GM21360 (cell line): ENCODE results near the gene DUSP2.

Experiments
- ATAC-seq: cut with Tn5 transposase; IDR thresholded peaks from one replicate; pipeline ENCODE4 v1.9.1; 2021; ENCODE audit warnings: mild to moderate bottlenecking, moderate library complexity; ENCODE audit not compliant: unreplicated experiment

The DUSP2 gene

DNA sequence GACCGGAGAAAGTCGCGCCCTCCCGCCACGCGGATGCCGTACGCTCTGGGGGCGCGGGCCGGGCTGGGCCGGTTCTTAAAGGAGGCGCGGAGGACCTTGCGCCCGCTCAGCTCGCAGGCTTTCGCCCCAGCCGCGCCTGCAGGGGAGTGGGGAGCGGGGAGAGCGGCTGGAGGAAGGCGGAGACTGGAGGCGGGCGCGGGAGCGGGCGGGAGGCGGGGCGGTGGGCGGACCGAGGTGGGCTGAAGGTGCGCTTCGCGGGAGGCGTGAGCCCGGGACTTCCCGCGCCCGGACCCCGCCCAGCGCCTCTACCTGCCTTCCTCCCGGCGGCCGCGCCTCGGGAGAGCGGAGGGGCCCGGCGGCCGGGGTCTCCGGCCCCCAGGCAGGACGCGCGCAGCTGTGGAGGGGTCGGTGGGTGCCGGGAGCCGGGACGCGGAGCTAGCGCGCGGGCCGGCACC lies 28.8 kb downstream of the DUSP2 start, which contains the start of gene ADRA2B:
TSS of gene ADRA2B (minus strand) at position 148 of the 455 bp plus-strand sequence. CDS start 422 bp downstream, outside the sequence.
- peak; percentile 45 for ATAC-seq

GRCh38 chr2:96115631-96116423 lies 29.4 kb downstream of the DUSP2 start:
- ATAC-seq, result no peak

DNA sequence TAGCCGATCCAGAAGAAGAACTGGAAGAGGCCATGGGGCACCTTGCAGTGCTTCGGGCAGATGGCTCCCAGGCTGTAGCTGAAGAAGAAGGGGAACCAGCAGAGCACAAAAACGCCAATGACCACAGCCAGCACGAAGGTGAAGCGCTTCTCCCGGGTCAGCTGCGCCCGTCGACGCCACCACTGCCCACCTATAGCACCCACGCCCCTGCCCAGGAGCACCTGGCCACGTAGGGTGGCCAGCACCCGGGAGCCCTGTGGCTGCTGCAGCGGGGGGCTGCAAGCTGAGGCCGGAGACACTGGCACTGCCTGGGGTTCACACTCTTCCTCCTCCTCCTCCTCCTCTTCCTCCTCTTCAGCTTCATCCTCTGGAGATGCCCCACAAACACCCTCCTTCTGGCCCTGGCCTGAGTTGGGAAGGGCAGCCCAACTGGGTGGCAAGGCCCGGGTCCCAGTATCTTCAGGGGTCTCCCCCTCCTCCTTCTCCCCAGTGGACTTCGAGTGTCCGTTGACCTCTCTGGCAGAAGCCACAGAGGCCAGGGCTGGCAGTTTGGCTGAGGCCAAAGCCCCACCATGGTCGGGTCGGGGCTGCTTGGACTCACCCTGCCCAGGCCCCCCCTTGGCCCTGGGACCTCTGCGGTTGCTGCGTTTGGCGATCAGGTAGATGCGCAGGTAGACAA lies 30.2 kb downstream of the DUSP2 start:
- no peak for ATAC-seq

- ATAC-seq, result no peak
Observed at GRCh38 chr2:96114546-96114902, 30.7 kb downstream of the DUSP2 start.

- ATAC-seq, result no peak
Observed at GRCh38 chr2:96113951-96114350, 31.3 kb downstream of the DUSP2 start.

- ATAC-seq, result no peak
Observed at GRCh38 chr2:96113367-96113677, 31.9 kb downstream of the DUSP2 start.

DNA sequence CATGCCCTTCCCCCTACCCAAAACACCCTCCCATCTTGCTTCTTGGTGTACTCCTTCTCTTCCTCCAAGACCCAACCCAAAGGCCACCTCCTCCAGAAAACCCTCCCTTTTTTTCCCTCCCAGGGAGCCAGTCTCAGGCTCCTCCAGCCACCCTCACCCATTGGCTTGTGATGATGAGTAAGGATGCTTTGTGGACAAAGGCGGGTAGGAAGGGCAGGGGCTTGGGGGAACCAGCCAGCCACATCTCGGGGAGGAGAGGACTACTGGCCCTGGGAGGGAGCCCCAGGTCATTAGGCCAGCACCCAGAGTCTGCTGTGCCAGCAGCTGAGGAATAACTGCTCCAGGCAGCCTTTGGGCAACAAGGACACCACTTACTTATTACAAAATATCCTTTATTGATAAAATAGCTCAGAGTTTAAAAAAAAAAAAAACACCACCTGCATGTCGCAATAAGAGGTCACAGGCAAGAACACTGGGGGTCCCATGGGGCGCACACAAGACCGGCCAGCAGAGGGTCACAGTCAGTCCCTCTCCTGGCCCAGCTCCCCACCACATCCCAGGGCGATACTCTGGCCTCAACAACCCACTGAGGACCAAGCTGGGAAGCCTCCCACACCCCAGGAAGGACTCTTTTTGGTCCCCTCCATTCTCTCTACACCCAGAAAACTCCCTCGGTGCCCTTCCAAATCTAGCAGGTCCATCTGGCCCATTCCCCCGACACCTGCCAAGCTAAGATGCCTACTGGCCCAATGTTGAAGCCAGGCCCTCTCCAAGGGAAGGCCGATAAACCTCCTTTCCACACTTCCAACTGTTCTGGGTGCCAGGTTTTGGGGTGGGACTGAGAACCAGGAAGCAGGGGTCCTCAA lies 32.5 kb downstream of the DUSP2 start:
- ATAC-seq, result no peak

GRCh38 chr2:96111823-96112500 lies 33.3 kb downstream of the DUSP2 start:
- ATAC-seq, result no peak

DNA sequence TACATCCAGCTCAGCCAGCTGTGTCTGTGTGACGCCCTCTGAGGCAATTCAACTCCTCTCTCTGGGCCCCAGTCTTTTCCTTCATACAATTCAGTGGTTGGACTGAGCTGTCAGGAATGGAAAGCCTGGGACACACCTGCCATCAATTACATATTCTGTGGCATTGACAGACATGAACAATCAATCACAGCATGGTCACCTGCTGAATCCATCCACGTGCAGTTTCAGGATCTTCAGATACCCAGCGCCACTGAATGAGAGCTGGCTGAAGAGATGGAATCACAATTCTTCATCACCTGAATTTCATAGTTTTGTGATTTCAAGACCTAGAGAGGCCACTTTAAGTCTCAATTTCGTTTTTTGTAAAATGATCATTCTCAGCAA lies 34.0 kb downstream of the DUSP2 start:
- no peak for ATAC-seq

DNA sequence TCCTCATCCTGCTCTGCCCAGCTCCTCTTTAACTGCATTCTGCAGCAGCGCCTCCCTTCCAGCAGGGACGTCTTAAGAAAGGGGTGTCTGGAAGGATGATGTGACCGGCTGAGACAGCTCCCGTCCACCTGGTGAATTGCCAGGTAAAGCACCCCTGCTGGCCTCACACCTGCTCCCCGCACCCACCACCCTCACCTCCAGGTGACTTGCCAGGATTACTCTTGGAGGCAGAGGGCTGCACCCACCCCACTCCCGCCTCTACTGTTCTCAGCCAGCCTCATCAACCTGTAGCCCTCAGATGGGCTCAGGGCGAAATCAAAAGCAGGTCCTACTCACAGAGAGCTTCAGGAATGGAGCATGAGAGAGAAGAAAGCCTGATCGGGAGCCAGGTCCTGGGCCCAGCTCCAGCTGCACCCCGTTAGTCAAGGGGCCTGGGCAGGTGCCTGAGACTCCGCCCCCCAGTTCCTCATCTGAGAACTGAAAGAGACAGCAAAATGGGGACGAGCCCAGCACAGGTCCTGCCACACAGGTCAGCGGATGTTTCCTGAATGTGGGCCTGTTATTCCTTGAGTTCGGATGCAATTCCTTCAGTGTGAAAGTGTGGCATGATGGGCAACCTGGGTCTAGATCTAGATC lies 34.5 kb downstream of the DUSP2 start:
- no peak for ATAC-seq

DNA sequence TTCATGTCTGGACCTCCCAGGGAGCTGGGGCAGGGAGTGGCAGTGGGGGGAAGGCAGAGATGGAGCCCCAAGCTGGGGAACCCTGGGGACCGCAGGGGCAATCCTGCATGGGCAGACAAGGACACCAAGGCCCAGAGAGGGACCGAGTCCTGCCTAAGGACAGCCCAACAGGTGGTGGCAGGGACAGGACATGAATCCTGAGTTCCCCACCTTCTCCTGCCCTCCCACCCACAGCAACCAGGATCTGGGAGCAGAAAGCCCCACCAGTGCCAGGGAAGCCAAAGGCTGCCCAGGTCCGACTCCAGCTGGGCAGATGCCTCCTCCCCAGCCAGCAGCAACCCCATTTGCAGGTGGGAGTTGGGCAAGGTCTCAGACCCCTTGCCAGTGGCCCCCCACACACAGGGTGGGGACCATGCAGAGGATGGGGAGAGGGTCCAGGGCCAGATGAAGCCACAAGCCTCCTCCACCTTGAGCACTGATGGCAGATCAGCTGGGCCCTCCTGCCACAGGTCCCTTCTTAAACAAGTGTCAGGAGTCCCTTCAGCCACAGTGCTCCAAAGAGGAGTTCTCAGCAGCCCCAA lies 35.2 kb downstream of the DUSP2 start:
- no peak for ATAC-seq

GRCh38 chr2:96109361-96109680 lies 35.9 kb downstream of the DUSP2 start:
- ATAC-seq, result no peak

GRCh38 chr2:96108541-96109360 lies 36.5 kb downstream of the DUSP2 start:
- no peak for ATAC-seq

DNA sequence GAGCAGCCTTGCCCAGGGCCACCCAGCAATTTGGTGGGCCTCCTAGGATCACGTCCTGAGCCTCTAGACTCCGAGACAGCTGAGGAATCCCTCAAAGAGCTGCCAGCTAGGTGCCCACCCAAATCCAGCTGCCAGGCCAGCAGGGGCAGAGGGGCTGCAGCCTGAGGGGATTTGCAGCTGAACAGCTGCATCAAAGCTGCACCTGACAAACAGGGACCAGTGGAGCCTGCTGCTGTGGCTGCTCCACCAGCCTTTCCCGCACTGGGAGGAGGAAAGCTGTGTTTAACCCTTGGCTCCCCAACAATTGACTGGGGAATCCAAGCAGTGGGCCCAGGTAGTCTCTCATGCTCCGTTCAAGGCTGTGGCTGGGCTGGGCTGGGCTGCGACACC lies 37.1 kb downstream of the DUSP2 start:
- ATAC-seq, result no peak

- ATAC-seq, result no peak
Observed at GRCh38 chr2:96107708-96108065, 37.6 kb downstream of the DUSP2 start.

- ATAC-seq, result no peak
Observed at GRCh38 chr2:96106991-96107707, 38.1 kb downstream of the DUSP2 start.

DNA sequence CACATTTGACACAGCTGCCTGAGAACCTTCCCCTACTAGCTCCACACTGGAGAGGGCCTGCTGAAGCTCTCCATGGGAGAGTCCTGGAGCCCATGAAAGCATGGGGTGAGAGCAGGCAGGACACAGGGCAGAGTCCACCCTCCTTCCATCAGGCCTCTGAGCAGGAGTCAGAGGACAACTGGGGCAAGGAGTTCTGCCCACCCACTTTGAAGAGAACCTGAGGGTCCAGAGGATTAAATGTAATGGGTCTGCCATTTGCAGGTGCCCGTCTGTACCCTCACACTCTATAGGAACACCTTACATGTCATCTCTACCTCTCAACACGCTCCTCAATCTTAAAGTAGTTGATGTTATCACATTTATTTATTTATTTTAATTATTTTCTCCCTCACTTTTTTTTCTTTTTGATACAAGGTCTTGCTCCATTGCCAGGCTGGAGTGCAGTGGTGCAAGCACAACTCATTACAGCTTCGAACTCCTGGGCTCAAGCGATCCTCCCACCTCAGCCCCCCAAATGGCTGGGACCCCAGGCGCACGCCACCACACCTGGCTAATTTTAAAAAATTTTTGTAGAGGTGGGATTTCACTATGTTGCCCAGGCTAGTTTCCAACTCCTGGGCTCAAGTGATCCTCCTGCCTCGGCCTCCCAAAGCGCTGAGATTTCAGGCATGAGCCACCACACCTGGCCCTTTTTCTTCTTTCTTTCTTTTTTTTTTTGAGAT lies 39.1 kb downstream of the DUSP2 start:
- ATAC-seq, result no peak

GRCh38 chr2:96105152-96105915 lies 39.9 kb downstream of the DUSP2 start:
- ATAC-seq, result no peak
